ENCODE results near the gene ZNF850.
A peak's percentile ranks its signal among the peaks of the same experiment; 100 is the strongest.

ZNF850 gene

DNA sequence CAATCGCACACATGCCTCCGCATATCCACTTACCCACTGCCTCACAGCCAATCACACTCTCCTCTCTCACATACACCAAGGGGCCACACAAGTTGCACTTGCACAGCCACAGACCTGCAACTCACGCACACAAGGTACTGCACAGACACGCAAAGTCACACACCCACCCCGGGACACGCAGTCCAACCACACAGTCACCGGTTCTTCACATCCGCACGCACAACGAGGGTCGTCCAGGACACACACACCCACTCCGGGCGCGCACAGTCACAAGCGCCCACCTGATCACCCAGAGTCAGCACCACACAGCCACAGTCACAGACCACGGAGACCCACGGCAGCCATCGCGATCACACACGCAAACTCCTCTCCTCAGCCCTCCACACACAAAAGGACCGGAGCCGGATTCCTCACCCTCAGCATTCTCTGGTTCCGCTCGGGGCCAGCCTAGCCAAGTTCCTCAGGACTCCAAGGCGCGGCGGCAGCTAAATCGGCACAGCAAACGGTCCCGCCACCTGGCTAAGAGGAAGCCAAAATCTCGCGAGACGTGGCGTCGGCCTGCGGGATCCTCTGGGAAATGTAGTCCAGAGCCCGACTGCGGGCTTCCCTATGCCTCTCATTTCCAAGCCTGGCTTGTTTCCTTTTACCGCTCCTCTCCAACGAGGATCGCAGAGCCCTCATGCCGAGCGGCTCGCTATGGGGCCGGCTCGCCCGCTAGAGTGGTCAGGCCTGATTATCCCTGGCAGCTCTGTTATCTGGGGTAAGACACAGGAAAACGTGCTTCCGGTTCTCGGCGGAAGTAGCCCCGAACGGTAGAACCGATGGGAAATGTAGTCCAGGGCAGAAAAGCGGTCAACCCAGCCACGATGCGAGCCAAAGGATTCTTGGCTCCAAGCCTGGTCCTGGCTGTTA is at the start of gene ZNF850:
ZNF850 (minus strand) TSS at position 497 of the 912 bp plus-strand sequence. CDS start 10,201 bp downstream, outside the sequence.
- TF ChIP-seq GATA2 (IDR thresholded peaks at IDR 0.05; ENCODE audit: low read depth, low read length) = peak; percentile 54
- TF ChIP-seq GATA3 (IDR thresholded peaks at IDR 0.05; ENCODE audit: low read depth, low read length) = no peak

DNA sequence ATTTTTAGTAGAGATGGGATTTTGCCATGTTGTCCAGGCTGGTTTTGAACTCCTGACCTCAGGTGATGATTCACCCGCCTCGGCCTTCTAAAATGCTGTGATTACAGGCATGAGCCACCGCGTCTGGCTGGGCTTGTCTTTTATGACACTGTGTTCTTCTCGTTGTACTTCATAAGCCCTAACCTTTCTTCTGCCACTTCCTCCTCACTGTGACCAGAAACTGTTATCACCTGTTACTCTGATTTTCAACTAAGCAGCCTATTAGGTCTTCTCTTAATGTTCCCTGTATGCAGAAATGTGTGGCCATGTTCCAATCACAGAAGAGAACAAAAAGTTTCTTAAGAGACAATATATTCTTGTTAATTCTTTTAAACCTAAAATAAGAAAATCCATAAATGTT is 49.2 kb upstream of the ZNF850 start:
- TF ChIP-seq GATA2 (IDR thresholded peaks at IDR 0.05; ENCODE audit: low read depth, low read length) = no peak

DNA sequence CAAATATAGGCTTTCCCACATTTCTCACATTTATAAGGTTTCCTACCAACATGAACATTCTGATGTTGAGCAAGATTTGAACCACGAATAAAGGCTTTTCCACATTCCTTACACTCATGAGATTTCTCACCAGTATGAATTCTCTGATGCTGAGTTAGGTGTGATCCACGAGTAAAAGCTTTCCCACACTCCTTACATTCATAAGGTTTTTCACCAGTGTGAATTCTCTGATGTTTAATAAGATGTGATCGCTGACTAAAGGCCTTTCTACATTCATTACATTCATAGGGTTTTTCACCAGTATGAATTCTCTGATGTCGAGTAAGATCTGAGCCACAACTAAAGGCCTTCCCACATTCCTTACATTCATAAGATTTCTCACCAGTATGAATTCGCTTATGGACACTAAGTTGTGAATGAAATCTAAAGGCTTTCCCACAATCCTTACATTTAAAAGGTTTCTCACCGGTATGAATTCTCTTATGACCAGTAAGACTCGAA is 46.6 kb upstream of the ZNF850 start:
- TF ChIP-seq GATA3 (IDR thresholded peaks at IDR 0.05; ENCODE audit: low read depth, low read length) (no peak), GATA2 (IDR thresholded peaks at IDR 0.05; ENCODE audit: low read depth, low read length) (no peak)

DNA sequence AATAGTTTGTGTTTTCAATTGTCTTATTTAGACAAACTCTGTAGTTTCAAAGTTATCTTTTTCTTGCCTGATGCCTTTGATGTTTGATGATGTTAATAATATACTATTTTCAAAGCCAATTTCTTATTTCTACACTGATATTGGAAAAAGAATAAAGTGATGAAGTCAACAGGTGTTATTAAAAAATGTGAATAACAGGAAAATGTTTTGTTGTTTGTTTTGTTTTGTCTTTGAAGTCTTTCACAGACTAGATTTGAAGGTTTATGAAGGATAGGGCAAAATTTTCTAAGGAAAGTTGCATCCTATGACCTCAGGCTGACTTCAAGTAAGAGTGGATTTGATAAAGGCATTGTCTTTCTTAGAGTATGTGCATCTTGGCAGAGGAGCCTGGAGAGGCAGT is 34.4 kb upstream of the ZNF850 start:
- TF ChIP-seq GATA3 (IDR thresholded peaks at IDR 0.05; ENCODE audit: low read depth, low read length) = no peak
- no peak for TF ChIP-seq GATA2 (IDR thresholded peaks at IDR 0.05; ENCODE audit: low read depth, low read length)

DNA sequence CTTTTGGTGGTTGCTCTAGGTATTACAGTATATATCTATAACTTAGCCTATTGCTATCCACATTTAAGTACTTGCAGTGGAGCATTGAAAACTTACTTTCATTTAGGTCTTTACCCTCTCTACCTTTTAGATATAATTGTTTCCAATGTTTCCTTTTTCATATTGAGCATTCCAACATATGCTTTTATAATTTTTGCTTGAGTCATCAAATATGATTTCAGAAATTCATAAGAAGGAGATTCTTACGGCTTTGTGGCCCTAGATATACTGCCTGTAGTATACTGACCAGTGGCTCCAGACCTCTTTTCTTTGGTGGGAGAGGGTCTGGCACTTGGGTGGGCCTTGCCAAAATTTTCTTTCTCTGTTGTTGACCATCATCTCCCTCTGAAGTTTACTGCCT is 32.8 kb upstream of the ZNF850 start:
- TF ChIP-seq GATA2 (IDR thresholded peaks at IDR 0.05; ENCODE audit: low read depth, low read length) (no peak), GATA3 (IDR thresholded peaks at IDR 0.05; ENCODE audit: low read depth, low read length) (no peak)

DNA sequence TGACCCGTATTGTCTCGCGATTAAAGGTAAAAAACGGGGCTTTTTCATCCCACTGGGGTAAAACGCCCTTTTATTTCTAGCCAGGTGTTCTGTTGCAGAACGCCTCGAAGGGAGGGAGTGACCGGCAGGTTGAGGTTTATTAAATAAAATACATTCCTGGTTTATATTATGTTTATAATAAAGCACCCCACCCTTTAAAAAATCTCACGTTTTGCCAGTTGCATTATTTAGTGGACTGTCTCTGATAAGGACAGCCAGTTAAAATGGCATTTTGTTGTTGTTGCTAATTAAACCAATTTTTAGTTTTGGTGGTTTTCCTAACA is 25.1 kb upstream of the ZNF850 start:
- TF ChIP-seq GATA3 (IDR thresholded peaks at IDR 0.05; ENCODE audit: low read depth, low read length) = no peak
- TF ChIP-seq GATA2 (IDR thresholded peaks at IDR 0.05; ENCODE audit: low read depth, low read length) = no peak

DNA sequence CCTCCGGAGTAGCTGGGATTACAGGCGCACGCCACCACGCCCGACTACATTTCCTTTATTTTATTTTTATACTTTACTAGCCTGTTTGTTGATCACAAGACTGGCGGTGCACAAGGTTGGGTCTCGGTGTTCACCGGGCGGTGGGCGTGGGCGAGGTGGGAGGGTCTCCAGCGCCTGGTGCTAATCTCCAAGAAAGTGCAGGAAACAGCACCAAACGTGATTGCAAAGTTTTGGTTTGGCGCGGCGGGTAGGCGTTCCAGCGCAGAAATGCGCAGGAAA is 24.0 kb upstream of the ZNF850 start:
- no peak for TF ChIP-seq GATA3 (IDR thresholded peaks at IDR 0.05; ENCODE audit: low read depth, low read length)
- TF ChIP-seq GATA2 (IDR thresholded peaks at IDR 0.05; ENCODE audit: low read depth, low read length) = no peak

DNA sequence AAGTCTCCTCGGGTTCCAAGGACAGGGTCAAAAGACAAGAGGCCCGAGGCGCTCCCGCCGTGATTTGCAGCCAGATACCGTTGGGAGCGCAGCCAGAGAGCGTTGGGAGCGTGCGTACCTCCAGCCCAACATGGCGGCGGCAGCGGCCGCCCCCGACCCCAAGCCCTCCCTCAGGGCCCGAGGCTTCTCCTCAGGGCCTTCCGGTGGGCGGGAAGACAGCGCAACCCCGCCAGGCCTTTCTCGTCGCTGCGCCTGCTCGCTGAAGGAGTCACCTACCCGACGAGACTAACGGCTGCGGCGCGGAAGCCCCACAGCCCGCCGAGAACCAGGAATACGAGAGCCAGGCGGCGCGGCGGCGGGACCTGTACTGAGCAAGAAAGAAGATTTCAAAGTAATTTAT is 3.2 kb upstream of the ZNF850 start:
- no peak for TF ChIP-seq GATA2 (IDR thresholded peaks at IDR 0.05; ENCODE audit: low read depth, low read length)
- no peak for TF ChIP-seq GATA3 (IDR thresholded peaks at IDR 0.05; ENCODE audit: low read depth, low read length)

DNA sequence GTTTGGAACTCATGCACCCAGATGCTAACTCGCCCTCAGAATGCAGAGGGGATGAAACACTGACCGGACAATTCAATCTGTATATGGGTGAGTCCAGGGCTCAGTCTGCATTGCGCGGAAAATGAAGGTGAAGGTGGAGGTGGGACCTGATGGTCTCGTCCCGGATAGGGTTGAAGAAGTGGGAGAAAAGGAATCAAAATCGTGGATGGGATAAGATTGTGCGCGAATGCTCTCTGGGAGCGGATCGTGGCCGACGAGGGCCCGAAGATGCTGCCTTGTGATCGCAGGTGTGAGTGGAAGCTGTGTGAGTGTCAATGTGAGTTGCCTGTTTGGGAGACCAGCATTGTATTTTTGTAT is 594 bp upstream of the ZNF850 start:
- TF ChIP-seq GATA3 (IDR thresholded peaks at IDR 0.05; ENCODE audit: low read depth, low read length) (no peak), GATA2 (IDR thresholded peaks at IDR 0.05; ENCODE audit: low read depth, low read length) (no peak)

DNA sequence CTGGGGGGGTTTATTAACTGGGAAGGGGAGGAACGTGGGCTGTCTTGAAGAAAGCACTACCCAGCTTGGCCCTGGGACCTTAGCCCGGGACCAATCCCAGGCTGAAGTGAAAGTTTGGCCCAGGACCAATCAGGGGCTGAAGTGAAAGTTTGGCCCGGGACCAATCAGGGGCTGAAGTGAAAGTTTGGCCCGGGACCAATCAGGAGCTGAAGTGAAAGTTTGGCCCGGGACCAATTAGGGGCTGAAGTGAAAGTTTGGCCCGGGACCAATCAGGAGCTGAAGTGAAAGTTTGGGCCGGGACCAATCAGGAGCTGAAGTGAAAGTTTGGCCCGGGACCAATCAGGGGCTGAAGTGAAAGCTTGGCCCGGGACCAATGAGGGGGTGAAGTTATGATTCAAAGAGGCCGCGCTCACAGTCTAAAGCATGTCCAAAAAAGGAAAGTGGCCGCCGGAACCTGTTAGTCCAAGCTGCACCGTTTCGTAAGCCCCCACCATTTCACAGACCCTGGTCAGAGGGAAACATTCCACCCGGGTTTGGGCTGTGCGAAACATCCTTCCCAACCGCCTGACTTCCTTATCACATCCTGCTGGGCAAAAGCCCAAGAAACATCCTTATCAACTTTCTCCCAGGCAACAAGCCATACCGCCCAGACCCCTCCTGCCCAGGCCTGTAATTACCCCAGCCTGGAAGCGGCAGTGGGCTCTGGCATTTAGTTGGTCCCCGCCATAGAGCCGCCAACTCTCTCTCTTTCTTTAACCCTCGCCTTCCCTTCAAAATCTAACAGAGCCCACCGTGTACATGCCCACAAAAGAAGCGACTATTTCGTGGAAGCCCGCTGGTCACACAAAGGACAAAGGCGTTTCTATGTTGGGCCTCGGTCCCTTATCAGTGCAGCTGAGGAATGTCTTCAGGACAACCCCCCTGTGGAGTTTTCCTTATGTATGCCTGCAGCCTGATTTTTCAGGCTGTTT is 1.1 kb downstream of the ZNF850 start:
- TF ChIP-seq GATA3 (IDR thresholded peaks at IDR 0.05; ENCODE audit: low read depth, low read length) (no peak), GATA2 (IDR thresholded peaks at IDR 0.05; ENCODE audit: low read depth, low read length) (peak; percentile 65; the same call in 1 of the 2 replicates)

DNA sequence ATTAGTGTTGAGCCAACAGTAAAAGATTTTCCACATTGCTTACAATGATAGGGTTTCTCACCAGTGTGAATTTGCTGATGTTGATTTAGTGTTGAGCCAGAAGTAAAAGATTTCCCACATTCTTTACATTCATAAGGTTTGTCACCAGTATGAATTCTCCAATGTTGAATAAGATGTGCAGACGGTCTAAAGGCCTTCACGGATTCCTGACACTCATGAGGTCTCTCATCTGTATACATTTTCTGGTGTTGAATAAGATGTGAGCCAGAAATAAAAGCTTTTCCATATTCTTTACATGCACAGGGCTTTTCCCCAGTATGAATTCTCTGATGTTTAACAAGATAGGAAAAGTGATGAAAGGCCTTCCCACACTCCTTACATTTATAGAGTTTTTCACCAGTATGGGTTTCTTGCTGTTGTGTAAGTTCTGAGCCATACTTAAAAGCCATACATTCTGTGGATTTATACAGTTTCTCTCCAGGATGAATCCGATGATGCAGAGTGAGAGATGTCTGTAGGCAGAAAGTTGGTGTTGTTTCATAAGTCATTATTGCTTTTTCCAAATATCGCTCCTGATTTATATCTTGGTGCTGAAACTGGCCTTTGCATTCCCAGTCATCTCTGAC is 22.4 kb downstream of the ZNF850 start:
- TF ChIP-seq GATA2 (IDR thresholded peaks at IDR 0.05; ENCODE audit: low read depth, low read length) (no peak), GATA3 (IDR thresholded peaks at IDR 0.05; ENCODE audit: low read depth, low read length) (no peak)

DNA sequence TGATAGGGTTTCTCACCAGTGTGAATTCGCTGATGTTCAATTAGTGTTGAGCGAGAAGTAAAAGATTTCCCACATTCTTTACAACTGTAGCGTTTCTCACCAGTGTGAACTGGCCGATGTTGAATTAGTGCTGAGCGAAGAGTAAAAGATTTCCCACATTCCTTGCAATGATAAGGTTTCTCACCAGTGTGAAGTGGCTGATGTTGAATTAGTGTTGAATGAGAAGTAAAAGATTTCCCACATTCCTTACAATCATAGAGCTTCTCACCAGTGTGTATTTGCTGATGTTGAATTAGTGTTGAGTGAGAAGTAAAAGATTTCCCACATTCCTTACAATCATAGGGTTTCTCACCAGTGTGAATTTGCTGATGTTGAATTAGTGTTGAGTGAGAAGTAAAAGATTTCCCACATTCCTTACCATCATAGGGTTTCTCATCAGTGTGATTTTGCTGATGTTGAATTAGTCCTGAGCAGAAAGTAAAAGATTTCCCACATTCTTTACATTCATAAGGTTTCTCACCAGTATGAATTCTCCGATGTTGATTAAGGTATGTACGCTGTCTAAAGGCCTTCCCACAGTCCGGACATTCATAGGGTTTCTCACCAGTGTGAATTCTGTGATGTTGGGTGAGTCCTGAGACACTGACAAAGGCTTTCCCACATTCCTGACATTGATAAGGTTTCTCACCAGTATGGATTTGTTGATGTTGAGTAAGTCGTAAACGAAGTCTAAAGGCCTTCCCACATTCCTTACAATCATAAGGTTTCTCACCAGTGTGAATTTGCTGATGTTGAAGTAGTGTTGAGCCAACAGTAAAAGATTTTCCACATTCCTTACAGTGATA is 24.0 kb downstream of the ZNF850 start:
- TF ChIP-seq GATA3 (IDR thresholded peaks at IDR 0.05; ENCODE audit: low read depth, low read length) (no peak), GATA2 (IDR thresholded peaks at IDR 0.05; ENCODE audit: low read depth, low read length) (no peak)

DNA sequence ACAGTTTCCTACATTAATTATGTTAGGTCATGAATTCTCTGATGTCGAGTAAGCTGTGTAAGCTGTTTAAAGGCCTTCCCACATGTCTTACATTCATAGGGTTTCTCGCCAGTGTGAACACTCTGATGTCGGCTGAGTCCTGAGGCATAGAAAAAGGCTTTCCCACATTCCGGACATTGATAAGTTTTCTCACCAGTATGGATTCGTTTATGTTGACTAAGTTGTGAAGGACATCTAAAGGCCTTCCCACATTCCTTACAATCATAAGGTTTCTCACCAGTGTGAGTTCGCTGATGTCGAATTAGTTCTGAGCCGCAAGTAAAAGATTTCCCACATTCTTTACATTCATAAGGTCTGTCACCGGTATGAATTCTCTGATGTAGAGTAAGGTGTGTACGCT is 24.9 kb downstream of the ZNF850 start:
- no peak for TF ChIP-seq GATA3 (IDR thresholded peaks at IDR 0.05; ENCODE audit: low read depth, low read length)
- no peak for TF ChIP-seq GATA2 (IDR thresholded peaks at IDR 0.05; ENCODE audit: low read depth, low read length)
